Smooth muscle cell (in vitro differentiated cells): ENCODE data around the gene STAU1. TPM values are rescaled to one million over a fixed set of nuclear protein-coding genes. Genes with fewer than 3 reads are reported as not detected.
"Not testable (repeated sequence)": the region's sequence is repeated elsewhere in the genome, so short reads cannot be mapped to it uniquely, and the experiment has no call there.

Source experiments
- DNase-seq: peaks from one replicate; lab custom pipeline; 2025; ENCODE audit not compliant: unreplicated experiment; lab: John Stamatoyannopoulos, UW
- H2AFZ ChIP-seq: fragments of 200-600 bp; sonication (generic); 2 replicates; pipeline ENCODE4 v1.6.0; 2016; ENCODE audit warnings: antibody characterized with exemption, low read depth, mild to moderate bottlenecking
- H3F3A ChIP-seq: fragments of 200-600 bp; sonication (generic); 2 replicates; pipeline ENCODE4 v1.6.0; 2017; ENCODE audit warnings: antibody characterized with exemption, low read depth
- H3K27ac ChIP-seq: fragments of 200-600 bp; sonication (generic); 2 replicates; pipeline ENCODE4 v1.5.1; 2016; ENCODE audit warnings: low read depth, mild to moderate bottlenecking
- H3K27me3 ChIP-seq: fragments of 200-600 bp; sonication (generic); 2 replicates; pipeline ENCODE4 v1.6.1; 2016; ENCODE audit warnings: low read depth, mild to moderate bottlenecking
- H3K36me3 ChIP-seq: fragments of 200-600 bp; sonication (generic); 2 replicates; pipeline ENCODE4 v1.5.1; 2016; ENCODE audit warnings: low read depth
- H3K4me1 ChIP-seq: fragments of 200-600 bp; sonication (generic); 2 replicates; pipeline ENCODE4 v1.5.1; 2016; ENCODE audit warnings: low read depth
- H3K4me2 ChIP-seq: fragments of 200-600 bp; sonication (generic); 2 replicates; pipeline ENCODE4 v1.6.0; 2016; ENCODE audit warnings: mild to moderate bottlenecking
- H3K4me3 ChIP-seq: fragments of 200-600 bp; sonication (generic); 2 replicates; pipeline ENCODE4 v1.5.1; 2016; ENCODE audit warnings: mild to moderate bottlenecking
- H3K79me2 ChIP-seq: fragments of 200-600 bp; sonication (generic); 2 replicates; pipeline ENCODE4 v1.6.0; 2016; ENCODE audit warnings: low read depth, mild to moderate bottlenecking
- H3K9ac ChIP-seq: fragments of 200-600 bp; sonication (generic); 2 replicates; pipeline ENCODE4 v1.6.0; 2016; ENCODE audit warnings: low read depth
- H3K9me3 ChIP-seq: fragments of 200-600 bp; sonication (generic); replicated peaks from 2 replicates; pipeline ENCODE4 v1.5.1; 2016; ENCODE audit warnings: low read depth
- H4K20me1 ChIP-seq: fragments of 200-600 bp; sonication (generic); 2 replicates; pipeline ENCODE4 v1.6.0; 2016; ENCODE audit warnings: low read depth
- CTCF ChIP-seq: fragments of 200-600 bp; sonication (generic); IDR thresholded peaks from 2 replicates; pipeline ENCODE4 v1.5.1; 2017; ENCODE audit warnings: borderline replicate concordance, mild to moderate bottlenecking, antibody characterized with exemption; ENCODE audit not compliant: insufficient read depth, poor library complexity, severe bottlenecking
- WGBS: methylation state at CpG from one replicate; pipeline ENCODE4 v1.1.7; 2016; ENCODE audit warnings: low lambda C conversion rate; 5-methylcytosine and 5-hydroxymethylcytosine counted together
- polyA plus RNA-seq: library from polyadenylated mRNA; unstranded; fragments of >200 nt; fragmentation: Nextera tagmentation; extraction: Ambion mirVana; gene quantifications from 2 replicates; pipeline ENCODE4 v1.2.1, GENCODE V29; 2016
- total RNA-seq: library from RNA; depleted of rRNA; stranded (reverse); fragments of >200 nt; gene quantifications from 2 replicates; pipeline ENCODE4 v1.2.3, GENCODE V29; 2014

The STAU1 gene
- total and polyA plus RNA-seq, 2 experiments from 2014 or later: 42.2 to 45.1 TPM

GRCh38 chr20:49091762-49092161 lies 96.4 kb downstream of the STAU1 start:
- H3K4me1 ChIP-seq: no peaks in the 10 kb centered on the region
- no peak for TF ChIP-seq CTCF
- H2AFZ ChIP-seq: no peak overlapping the region
- no peaks in the 10 kb centered on the region for H3K27me3 ChIP-seq
- DNase-seq: no peak
- H3K27ac ChIP-seq: no peak overlapping the region
- H3K9me3 ChIP-seq: no peaks in the 10 kb centered on the region
- 100% methylated on average over 1 of the region's 1 CpG for WGBS
- H3F3A ChIP-seq: no peaks in the 10 kb centered on the region
- no peaks in the 10 kb centered on the region for H4K20me1 ChIP-seq
- H3K9ac ChIP-seq: no peak overlapping the region
- no peaks in the 10 kb centered on the region for H3K79me2 ChIP-seq
- H3K4me2 ChIP-seq: no peak overlapping the region
- peaks cover 53% of the 10 kb centered on the region for H3K36me3 ChIP-seq
- H3K4me3 ChIP-seq: no peak overlapping the region

- Histone ChIP-seq H3K27ac (no peak overlapping the region), H3K27me3 (no peaks in the 10 kb centered on the region), H4K20me1 (no peaks in the 10 kb centered on the region), H3K79me2 (no peaks in the 10 kb centered on the region), H2AFZ (no peak overlapping the region), H3K9me3 (no peaks in the 10 kb centered on the region), H3K9ac (no peak overlapping the region), H3F3A (no peaks in the 10 kb centered on the region), H3K36me3 (peaks cover 47% of the 10 kb centered on the region), H3K4me1 (no peaks in the 10 kb centered on the region), H3K4me3 (no peak overlapping the region), H3K4me2 (no peak overlapping the region)
- DNase-seq: no peak
- WGBS: 95% methylated on average over 8 of the region's 8 CpGs
- no peak for TF ChIP-seq CTCF
These were observed 97.0 kb downstream of the STAU1 start for GRCh38 chr20:49091104-49091503.

GRCh38 chr20:49082295-49082694 lies 105.8 kb downstream of the STAU1 start:
- H3K79me2 ChIP-seq, DNase-seq, H3K9ac ChIP-seq, H2AFZ ChIP-seq, H3F3A ChIP-seq, H3K4me3 ChIP-seq, H4K20me1 ChIP-seq, H3K27me3 ChIP-seq, H3K4me2 ChIP-seq, H3K27ac ChIP-seq, H3K4me1 ChIP-seq, H3K9me3 ChIP-seq: not testable (repeated sequence)
- whole genome bisulfite sequencing: 96% methylated on average over 12 of the region's 12 CpGs
- peaks cover 36% of the 10 kb centered on the region for H3K36me3 ChIP-seq

- Histone ChIP-seq H3K4me1 (no peaks in the 10 kb centered on the region), H2AFZ (no peak overlapping the region), H3K4me2 (no peak overlapping the region), H3K27ac (no peak overlapping the region), H3K9me3 (no peaks in the 10 kb centered on the region), H3K27me3 (no peaks in the 10 kb centered on the region), H3F3A (no peaks in the 10 kb centered on the region), H4K20me1 (no peaks in the 10 kb centered on the region), H3K36me3 (peaks cover 40% of the 10 kb centered on the region), H3K79me2 (no peaks in the 10 kb centered on the region), H3K4me3 (no peak overlapping the region), H3K9ac (no peak overlapping the region)
- TF ChIP-seq CTCF: no peak
- WGBS: 94% methylated on average over 3 of the region's 3 CpGs
- no peak for DNase-seq
These were observed 109.8 kb downstream of the STAU1 start for GRCh38 chr20:49078310-49078709.
